Fibroblast of mammary gland (primary cell): ENCODE results near the gene PLEKHA1.
A peak's percentile ranks its signal among the peaks of the same experiment; 100 is the strongest.

Experiments
- DNase-seq: peaks from one replicate; pipeline ENCODE4 v3.0.0-alpha.2; 2010; ENCODE audit warnings: low read depth
- H3K4me3 ChIP-seq: 2 replicates; pipeline ENCODE4 v1.5.1; 2011; ENCODE audit warnings: low read depth, mild to moderate bottlenecking, low read length, moderate library complexity; ENCODE audit not compliant: control insufficient read depth
- CTCF ChIP-seq: conservative IDR thresholded peaks from 2 replicates; pipeline ENCODE4 v1.5.1; 2011; ENCODE audit warnings: low read depth, low read length, inconsistent platforms; ENCODE audit not compliant: control insufficient read depth, insufficient read depth

Gene PLEKHA1

GRCh38 chr10:122435212-122435827 is 60.8 kb downstream of the PLEKHA1 start:
- peak; percentile 50 for TF ChIP-seq CTCF
- DNase-seq, result peak; percentile 64

GRCh38 chr10:122441961-122442360 is 67.5 kb downstream of the PLEKHA1 start:
- TF ChIP-seq CTCF, result no peak
- DNase-seq, result peak; percentile 78
- no peak overlapping the region for H3K4me3 ChIP-seq

More at GRCh38 chr10:122435212-122435827, 60.8 kb downstream of the PLEKHA1 start:
- no peak overlapping the region for H3K4me3 ChIP-seq

- TF ChIP-seq CTCF, result no peak
Measured at GRCh38 chr10:122445469-122445868, 71.0 kb downstream of the PLEKHA1 start.

GRCh38 chr10:122445904-122446303 is 71.4 kb downstream of the PLEKHA1 start:
- TF ChIP-seq CTCF, result no peak
- no peak for DNase-seq
- H3K4me3 ChIP-seq, result no peak overlapping the region

More at GRCh38 chr10:122445469-122445868, 71.0 kb downstream of the PLEKHA1 start:
- no peak overlapping the region for H3K4me3 ChIP-seq
- DNase-seq, result no peak

GRCh38 chr10:122446668-122447423 is 72.3 kb downstream of the PLEKHA1 start:
- no peak overlapping the region for H3K4me3 ChIP-seq
- no peak for TF ChIP-seq CTCF
- no peak for DNase-seq

- no peak for DNase-seq
- no peak for TF ChIP-seq CTCF
- no peak overlapping the region for H3K4me3 ChIP-seq
Measured at GRCh38 chr10:122448600-122448999, 74.1 kb downstream of the PLEKHA1 start.
